GM04504 (cell line): ENCODE data around the gene PCLAF.
"Not testable (repeated sequence)": the region's sequence is repeated elsewhere in the genome, so short reads cannot be mapped to it uniquely, and the experiment has no call there.

ENCODE experiments used
- DNase-seq: peaks from one replicate; pipeline ENCODE4 v3.0.0-alpha.2; 2012; ENCODE audit warnings: low read depth

The PCLAF gene, protein sequence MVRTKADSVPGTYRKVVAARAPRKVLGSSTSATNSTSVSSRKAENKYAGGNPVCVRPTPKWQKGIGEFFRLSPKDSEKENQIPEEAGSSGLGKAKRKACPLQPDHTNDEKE

DNA sequence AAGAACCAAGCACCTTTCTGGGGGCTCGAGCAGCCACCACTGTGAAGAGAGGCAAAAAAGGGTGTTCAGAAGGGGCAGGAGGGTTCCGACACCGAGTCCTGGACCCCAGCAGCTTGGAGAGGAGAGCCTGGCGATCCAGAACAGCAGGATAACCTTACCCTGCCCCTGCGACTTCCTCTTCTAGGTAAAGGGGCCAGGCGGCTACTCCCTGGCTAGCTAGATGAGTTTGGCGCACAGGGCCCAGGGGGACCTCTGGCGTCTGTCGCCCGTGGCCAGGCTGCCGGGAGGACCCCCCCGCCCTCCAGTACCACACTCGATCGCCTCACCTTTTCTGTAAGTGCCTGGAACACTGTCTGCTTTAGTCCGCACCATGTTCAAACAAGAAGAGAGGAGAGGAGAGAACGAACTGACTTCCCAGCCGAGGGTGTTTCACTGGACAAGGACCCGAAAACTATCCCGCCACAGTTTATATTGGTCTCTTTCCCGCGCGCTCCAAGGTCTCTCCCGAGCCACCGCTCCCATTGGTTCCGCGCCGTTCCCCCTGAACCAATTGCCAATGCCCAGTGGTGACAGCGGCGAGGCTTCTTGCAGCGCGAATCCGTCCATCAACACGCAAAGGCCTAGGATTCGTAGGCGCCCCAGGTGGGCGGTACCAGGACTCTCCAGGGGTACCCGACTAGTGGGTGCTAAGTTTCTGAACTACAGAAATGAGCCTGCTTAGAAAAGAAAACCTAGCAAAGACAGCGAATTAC is at the start of gene PCLAF:
PCLAF (minus strand) TSS at position 442 of the 752 bp plus-strand sequence; CDS start at position 372, 70 bp downstream.
- peak; percentile 88 for DNase-seq

DNA sequence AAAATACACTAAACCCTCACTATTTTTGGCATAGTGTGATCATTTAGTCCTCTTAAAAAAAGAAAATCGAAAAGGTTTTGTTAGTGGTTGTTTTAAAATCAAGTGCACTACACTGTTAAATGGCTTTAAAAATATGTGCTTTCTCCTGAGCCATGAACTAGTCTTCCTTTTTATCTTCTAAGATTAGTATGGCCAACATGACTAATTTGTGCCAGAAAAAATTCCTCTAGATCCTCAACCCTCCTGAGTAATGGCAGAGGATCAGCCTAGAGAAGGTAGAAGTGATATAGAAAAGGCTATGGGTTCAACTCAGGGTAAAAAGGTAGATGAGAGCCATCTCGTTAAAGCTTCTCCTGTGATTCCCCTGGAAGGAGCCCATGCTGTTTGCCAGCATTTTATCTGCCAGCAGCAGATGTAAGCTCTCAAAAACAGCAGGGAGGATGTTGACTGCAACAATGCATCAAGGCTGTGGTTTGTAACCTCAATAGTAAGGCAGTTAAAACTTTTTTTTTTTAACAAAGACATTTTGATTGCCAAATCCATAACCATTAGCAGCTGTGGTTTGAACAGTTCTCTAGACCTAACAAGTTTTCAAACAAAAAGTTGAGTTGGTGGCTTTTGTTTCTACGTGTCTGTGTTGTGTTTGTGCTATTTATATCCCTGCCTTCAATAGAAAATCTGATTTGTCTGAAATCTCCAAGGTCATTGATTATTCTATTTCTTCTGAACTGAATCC is 48.9 kb upstream of the PCLAF start:
- DNase-seq = peak; percentile 88

DNA sequence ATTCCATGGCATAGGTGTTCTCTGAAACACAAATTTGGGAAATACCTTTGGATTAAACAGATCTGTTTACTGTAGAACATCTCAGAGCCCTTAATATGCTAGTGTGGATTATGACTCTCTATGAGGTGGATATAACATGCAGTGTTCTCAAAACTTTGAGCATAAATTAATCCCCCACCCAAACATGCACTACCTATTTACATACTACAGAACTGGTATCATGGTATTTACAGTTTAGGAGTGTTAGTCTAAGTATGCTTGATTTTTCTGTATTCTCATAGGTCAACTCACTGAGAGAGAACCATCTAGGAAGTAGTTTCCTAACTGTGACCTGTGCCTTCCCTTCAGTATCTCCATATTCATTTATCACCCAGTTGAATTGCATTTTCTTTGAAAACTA is 48.2 kb upstream of the PCLAF start:
- no peak for DNase-seq

DNA sequence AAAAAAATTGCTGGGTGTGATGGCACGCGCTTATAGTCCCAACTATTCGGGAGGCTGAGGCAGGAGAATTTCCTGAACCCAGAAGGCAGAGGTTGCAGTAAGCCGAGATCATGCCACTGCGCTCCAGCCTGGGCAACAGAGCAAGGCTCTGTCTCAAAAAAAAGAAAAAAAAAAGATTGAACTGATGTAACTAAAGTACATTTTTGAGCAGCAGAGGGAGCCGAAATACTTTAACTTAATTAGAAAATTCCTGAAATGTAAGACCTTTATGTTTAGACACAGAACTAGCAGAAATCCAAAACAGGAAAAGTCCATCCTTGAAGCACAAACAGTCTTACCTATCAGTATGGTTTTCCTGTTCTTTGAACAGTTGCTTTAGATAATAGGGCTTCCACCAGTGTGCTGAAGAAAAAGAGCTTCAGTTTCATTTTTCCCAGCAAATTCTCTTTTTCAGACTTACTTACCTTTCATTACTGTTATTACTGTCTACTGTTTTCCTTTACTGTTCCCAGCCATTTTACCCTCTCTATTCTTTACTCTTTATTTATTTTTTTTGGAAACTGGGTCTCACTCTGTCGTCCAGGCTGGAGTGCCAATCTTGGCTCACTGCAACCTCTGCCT is 45.7 kb upstream of the PCLAF start:
- peak; percentile 21 for DNase-seq

DNA sequence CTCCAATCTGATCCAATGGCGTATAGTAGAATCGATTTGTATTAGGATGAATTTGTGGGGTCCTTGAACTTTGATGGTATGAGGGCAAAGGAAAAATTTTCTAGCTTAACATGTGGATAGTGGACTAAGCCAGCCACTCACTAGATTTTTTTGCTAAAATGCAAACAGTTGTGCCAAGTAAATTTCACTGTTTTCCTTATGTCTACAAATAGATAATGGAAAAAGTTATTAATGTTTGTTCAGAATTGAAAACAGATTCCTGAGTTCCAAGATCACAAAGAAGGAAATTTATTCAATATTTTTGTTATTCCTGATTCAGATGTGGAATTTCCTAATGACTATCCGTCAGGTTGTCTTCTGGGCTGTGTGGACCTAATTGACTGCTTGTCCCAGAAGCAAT is 44.0 kb upstream of the PCLAF start:
- no peak for DNase-seq

DNA sequence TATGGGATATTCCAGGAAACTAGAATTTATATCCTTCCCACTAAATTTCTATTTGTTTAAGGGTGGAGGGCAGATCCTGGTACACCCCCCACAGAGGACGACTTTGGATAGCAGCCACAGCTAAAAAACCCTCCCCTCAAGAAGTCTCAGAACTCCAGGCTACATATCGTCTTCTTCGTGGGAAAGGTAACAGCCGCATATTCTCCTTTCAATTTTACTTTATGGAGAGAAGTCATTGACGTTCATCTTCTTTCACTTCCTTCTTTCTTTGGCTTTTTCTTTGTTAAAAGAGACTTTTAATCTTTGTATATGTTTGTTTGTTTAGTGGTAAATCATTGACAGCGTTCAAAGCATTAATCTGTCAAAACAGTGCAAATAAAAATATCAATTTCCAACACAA is 42.7 kb upstream of the PCLAF start:
- no peak for DNase-seq

DNA sequence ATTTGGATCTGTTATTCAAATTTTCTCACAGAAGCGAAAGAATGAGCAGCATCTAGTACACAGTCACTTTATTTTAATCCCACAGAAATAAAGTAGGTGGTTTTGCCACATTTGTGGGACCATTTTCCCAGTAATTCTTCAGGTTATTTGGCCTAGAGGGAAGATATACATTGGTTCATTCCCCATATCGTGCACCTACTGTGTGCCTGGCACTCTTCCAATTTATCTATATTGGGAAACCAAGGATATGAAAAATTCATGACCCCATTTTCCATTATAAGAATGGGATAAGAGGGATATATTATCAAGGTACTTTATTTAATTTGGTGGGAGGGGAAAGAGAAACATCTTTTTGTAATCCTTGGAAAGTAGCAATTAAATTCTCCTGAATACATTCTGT is 41.5 kb upstream of the PCLAF start:
- no peak for DNase-seq

DNA sequence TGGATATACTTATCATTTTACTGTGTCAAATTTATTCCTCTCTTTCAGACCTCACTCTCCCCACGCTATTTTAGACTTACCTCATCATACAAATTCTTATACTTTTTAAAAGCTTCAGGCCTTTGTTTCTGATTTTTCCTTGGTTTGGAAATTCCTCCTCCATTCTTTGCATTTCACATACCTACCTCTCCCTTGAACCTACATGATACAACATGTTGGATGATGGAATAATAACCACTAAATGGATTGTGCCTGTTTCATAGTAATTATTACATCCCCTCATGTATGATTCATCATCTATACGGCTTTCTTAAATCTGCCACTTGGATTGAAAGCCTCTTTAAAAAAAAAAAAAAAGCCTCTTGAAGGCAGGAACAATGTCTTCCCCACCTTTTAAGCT is 31.0 kb upstream of the PCLAF start:
- DNase-seq = no peak

DNA sequence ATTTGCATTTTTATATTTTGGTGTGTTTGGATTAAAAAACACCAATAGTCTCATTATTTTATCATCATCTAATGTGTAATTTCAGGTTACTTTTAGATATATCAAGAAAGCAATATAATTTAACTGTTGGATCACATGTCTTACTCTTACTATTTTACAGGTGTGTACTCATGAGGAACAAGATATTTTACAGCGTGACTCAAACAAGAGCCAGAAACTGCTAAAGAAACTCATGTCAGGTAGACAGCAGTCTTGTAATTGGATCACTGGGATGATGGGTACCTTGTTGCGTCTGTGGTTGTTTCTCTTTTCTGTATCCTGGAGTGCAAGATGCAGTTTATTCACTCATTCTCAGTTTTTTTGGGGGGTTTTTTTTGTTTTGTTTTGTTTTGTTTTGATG is 19.3 kb upstream of the PCLAF start:
- no peak for DNase-seq

DNA sequence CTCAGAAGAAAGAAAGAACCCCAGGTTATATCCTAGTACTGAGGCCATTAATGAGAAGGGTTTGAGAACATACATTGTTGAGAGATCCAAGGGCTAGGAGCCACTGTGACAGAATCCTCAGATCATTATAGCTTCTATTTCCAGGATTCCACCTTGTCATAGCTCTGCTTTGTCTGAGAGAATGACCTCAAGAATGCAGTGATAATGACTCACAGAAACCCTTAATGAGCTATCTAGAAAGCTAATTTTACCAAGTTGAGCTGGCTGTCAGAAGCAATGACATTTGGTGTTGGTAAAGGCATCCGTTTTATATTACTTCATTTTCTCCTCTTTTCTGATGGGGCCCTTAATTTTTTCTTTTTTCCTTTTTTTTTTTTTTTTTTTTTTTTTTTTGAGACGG is 17.3 kb upstream of the PCLAF start:
- no peak for DNase-seq

DNA sequence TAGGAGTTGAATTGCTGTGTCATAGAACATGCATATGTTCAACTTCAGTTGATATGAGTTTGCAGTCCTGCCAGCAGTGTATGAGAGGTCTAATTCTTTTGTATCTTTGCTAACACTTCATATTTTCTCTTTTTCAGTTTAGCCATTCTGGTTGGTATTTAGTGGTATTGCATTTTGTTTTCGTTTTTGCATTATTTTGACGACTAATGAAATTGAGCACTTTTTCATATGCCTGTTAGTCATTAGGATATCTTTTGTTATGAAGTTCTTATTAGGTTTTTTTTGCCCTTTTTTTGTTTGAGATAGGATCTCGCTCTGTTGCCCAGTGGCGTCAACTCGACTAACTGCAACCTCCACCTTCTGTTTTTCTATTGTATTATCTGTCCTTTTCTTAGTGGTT is 15.5 kb upstream of the PCLAF start:
- no peak for DNase-seq

DNA sequence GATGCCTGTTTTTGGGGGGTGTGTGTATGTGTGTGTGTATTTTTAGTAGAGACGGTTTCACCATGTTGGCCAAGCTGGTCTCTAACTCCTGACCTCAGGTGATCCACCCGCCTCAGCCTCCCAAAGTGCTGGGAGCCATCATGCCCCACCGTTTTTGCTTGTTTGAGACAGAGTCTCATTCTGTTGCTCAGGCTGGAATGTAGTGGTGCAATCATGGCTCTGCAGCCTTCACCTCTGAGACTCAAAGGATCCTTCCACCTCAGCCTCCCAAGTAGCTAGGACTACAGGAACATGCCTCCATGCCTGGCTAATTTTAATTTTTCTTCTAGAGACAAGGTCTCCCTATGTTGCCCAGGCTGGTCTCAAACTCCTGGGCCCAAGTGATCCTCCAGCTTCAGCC is 11.2 kb upstream of the PCLAF start:
- DNase-seq = not testable (repeated sequence)

DNA sequence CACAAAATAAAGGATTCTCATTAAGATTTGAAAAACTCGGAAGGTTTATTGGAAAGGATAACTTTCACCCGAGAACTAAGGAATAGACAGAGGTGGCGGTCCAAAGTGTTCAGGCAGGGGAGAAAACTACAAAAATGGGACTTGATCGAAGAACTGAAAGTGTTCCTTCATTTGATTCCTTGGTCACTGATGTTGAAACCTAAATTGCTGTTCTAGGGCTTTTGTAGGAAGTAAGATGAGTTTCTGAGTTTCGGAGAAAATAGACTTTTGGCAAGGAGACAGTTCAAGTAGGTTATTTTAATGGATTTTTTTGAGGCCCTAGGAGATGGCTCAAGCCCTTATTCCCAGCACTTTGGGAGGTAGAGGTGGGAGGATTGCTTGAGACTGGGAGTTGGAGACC is 7.8 kb upstream of the PCLAF start:
- DNase-seq = no peak

DNA sequence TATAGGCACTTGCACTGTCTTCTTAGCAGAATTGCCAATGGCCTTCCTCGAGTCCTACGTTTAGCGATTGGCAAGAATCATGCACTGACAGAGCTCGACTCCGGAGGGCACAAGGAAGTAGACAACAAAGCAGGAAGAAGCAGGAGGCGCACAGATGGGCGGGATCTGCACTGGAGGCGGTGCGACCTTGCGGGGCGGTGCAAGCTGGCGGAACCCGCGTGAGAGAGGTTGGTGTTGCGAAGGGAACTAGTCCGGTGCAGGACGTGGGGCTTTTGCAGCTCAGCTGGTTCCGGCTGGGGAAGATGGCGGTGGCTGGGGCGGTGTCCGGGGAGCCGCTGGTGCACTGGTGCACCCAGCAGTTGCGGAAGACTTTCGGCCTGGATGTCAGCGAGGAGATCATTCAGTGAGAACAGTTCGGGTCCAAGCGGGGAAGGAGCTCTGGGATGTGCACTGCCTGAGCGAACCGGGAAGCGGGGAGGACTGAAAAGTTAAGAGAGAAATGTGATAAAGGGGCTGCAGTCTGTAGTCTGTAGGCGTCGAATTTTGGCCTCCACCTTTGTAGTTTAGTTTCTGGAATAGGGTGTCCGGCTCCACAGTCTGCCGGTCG is 6.4 kb upstream of the PCLAF start, which contains the start of gene TRIP4:
TRIP4 (plus strand) TSS at position 275 of the 607 bp plus-strand sequence; CDS start at position 303, 28 bp downstream.
- DNase-seq = peak; percentile 92

DNA sequence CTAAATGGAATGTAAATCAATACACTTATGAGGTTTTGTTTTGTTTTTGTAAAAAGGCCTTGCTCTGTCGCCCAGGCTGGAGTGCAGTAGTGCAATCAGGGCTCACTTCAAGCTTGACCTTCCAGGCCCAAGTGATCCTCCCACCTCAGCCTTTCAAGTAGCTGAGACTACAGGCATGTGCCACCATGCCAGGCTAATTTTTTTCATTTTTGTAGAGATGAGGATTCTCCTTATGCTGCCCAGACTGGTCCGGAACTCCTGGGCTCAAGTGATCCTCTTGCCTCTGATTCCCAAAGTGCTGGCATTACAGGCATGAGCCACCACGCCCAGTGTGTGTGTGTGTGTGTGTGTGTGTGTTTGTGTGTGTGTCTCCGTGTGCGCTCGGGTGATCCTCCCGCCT is 5.0 kb upstream of the PCLAF start:
- no peak for DNase-seq

DNA sequence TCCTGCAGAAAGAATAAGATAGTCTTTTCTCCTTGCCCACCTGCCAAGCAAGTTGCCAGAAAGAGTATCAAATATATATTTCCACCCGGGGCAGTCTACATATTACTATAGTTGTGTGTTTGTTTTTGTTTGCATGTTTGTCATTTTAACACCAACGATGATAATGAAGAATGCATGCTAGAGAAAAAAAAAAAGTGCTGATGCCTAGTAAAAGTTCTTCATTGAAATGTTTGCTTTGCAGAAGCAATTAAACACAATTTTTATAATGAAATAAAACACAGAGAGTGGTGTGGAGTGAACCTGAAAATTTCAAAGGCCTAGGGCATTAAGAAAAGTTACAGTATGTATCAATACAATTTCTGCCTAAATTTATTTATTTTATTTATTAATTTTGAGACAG is 2.5 kb upstream of the PCLAF start:
- DNase-seq = no peak

DNA sequence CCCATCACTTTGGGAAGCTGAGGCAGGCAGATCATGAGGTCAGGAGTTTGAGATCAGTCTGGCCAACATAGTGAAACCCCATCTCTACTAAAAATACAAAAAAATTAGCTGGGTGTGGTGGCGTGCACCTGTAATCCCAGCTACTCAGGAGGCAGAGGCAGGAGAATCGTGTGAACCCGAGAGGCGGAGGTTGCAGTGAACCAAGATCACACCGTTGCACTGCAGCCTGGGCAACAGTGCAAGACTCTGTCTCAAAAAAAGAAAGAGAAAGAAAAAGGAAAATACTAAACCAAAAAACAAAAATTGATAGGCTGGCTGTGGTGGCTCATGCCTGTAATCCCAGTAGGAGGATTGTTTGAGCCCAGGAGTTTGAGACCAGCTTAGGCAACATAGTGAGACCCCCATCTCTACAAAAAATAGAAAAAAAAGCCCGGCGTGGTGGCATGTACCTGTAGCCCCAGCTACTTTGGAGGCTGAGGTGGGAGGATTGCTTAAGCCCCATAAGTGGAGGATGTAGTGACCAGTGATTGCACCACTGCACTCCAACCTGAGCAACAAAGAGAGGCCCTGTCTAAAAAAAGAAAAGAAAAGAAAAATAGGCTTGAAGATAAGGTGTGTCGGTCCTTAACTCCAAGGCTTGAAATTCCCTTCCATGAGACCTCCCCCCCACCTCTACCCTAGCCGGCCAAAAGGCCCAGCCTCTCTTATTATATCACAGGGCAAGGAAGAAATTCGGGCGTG is 941 bp downstream of the PCLAF start:
- DNase-seq = not testable (repeated sequence)

DNA sequence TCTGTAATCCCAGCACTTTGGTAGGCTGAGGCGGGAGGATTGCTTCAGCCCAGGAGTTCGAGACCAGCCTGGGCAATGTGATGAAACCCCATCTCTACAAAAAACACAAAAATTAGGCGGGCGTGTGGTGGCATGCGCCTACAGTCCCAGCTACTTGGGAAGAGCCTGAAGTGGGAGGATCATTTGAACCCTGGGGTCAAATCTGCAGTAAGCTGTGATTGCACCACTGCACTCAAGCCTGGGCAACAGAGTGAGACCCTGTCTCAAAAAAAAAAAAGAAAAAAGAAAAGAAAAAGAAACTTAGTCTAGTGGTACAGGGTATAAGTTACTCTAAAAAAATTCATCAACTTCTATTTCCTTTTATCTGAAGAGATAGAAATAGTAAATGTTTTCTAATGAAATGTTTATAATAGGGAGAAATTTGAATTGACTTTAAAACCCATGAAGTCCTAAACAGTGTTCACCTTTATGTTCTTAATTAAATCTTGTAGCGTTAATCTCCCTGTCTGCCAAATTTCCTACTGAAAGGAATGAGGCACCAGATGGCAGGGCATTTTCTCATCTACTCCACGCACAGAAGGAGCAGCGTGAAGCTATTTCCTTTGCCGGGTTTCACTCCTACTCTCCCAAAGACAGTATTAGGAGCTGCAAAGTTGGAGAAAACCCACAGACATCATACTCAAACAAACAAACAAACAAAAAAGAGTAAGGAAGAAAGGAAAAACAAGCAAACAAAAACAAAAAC is 1.9 kb downstream of the PCLAF start:
- DNase-seq = no peak

DNA sequence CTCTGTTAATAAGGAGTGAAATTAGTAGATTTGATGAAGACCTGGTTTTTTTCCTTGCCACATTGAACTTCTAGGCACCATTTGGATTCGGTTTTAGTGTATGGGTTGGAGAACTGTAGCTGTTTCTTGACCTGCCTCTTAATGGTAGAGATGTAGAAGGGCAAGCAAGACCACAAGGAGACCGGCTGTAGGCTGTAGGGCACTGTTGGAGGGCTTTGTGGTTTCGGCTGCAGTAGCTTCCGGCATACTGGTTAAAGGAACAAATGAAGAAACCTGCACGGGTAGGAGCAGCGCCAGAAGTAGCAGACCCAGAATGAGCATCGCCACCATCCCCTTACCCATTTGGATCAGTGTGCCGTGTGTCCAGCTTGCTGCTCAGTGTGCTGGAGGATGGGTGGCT is 7.9 kb downstream of the PCLAF start:
- no peak for DNase-seq

DNA sequence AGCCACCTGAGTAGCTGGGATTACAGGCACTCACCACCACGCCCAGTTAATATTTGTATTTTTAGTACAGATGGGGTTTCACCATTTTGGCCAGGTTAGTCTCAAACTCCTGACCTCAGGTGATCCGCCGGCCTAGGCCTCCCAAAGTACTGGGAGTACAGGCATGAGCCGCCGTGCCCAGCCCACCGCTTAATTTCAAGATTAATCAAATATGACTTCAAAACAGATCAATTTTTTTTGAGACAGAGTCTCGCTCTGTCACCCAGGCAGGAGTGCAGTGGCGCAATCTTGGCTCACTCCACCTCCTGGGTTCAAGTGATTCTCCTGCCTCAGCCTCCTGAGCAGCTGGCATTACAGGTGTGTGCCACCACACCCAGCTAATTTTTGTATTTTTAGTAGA is 9.9 kb downstream of the PCLAF start:
- DNase-seq = not testable (repeated sequence)

DNA sequence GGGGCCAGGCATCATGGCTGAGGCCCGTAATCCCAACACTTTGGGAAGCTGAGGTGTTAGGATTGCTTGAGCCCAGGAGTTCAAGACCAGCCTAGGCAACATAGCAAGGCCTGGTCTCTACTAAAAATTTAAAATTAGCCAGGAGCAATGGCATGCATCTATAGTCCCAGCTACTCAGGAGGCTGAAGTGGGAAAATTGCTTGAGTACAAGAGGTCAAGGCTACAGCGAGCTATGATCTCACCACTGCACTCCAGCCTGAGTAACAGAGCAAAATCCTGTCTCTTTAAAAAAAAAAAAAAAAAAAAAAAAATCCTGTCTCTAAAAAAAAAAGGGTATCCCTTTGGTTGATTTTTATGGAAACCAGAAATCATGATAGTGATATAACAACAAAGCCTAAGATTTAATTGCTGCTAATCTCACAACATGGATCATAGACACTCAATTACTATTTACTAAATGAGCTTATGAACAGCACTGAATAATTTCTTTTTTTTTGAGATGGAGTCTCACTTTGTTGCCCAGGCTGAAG is 12.1 kb downstream of the PCLAF start:
- DNase-seq = no peak
